ENCODE measurements around the gene OSBPL6.

The OSBPL6 gene

GRCh38 chr2:178436662-178437061 is 242.3 kb downstream of the OSBPL6 start:
- DNase-seq (ENCODE audit: low read depth in 2 of 2), result no peak

- DNase-seq (ENCODE audit: low read depth in 2 of 2), result peak in 1 of 2 experiments; percentile 20
Observed at GRCh38 chr2:178441426-178441825, 247.1 kb downstream of the OSBPL6 start.

GRCh38 chr2:178448968-178449661 is 254.8 kb downstream of the OSBPL6 start:
- DNase-seq (ENCODE audit: low read depth in 2 of 2), result no peak

DNA sequence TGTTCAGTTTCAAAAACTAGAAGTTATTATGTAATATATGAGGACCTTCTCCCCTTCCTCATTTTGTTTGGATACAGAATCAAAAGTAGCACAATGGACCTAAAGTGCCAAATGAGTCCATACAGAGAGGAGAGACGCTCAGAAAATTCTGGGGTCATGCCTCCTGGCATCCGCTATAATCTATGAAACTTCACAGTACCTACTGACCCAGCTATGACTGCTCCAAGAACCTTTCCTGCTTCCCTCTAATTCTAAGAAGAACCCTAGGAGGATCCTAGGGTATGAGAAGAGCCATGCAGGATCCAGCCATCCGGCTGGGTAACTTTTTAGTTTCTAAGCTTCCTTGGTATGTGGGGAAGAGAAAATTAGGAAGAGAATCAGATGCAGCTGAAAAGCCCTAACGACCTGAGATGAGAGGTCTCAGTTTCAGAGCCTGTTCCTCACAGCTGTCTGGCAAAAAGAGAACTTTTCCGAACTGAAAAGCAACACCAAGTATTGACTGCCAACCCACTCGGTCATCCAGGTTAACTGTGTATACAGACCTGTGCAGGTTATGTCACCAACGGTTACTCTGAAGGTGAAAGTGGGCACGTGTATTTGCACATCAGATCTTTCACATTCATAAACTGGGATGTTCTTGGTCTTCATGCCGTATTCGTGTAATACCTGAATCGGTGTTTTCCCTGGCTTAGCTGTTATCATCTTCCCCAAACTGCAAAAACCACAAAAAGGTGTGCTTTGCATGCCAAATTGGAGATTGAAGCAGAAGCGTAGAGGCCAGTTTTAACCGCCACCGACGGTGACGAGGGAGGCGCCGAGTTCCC is 255.6 kb downstream of the OSBPL6 start:
- DNase-seq (ENCODE audit: low read depth in 2 of 2), result no peak

- no peak for DNase-seq (ENCODE audit: low read depth in 2 of 2)
Observed at GRCh38 chr2:178450524-178450773, 256.1 kb downstream of the OSBPL6 start.

- DNase-seq (ENCODE audit: low read depth in 2 of 2), result peak; percentile 93 to 94
Observed at GRCh38 chr2:178450774-178451525, 256.6 kb downstream of the OSBPL6 start, which contains the start of the genes PJVK and PRKRA. PJVK (plus strand) TSS chr2:178451378; CDS start chr2:178453410, 2,032 bp downstream. PRKRA (minus strand) TSS chr2:178451175; CDS start chr2:178451030, 145 bp downstream.

- no peak for DNase-seq (ENCODE audit: low read depth in 2 of 2)
Observed at GRCh38 chr2:178452334-178452733, 258.0 kb downstream of the OSBPL6 start.
